ENCODE results near the gene ZNF644.

Gene ZNF644

GRCh38 chr1:90994461-90994860 lies 27.4 kb downstream of the ZNF644 start:
- WGBS (ENCODE audit: extremely low coverage, insufficient coverage, low lambda C conversion rate), result no CpG with 5 or more reads among the region's 1 CpG
- Histone ChIP-seq H3K27me3 (ENCODE audit: insufficient read depth, low read length, poor library complexity) (no peaks in the 10 kb centered on the region), H3K36me3 (ENCODE audit: control insufficient read depth, insufficient read depth, low read length) (no peaks in the 10 kb centered on the region), H3K4me2 (ENCODE audit: low read length) (no peak overlapping the region), H3K27ac (ENCODE audit: low read depth, low read length) (no peak overlapping the region), H4K5ac (ENCODE audit: low read length) (no peak overlapping the region), H3K23ac (ENCODE audit: low read length) (no peak overlapping the region), H3K4me1 (ENCODE audit: control insufficient read depth, low read depth, low read length) (no peaks in the 10 kb centered on the region), H3K18ac (ENCODE audit: low read length) (no peak overlapping the region), H3K9ac (ENCODE audit: low read length) (no peak overlapping the region), H2BK15ac (replicated peaks; ENCODE audit: low read depth) (no peak overlapping the region), H2BK5ac (ENCODE audit: low read length) (no peak overlapping the region), H2BK120ac (ENCODE audit: low read depth, low read length) (no peak overlapping the region), H3K4me3 (ENCODE audit: low read length) (no peak overlapping the region), H3K56ac (ENCODE audit: low read length) (no peak overlapping the region), H3K79me1 (ENCODE audit: low read length) (peaks cover 12% of the 10 kb centered on the region), H2AK5ac (ENCODE audit: low read length) (no peak overlapping the region), H4K8ac (ENCODE audit: low read depth, low read length) (no peak overlapping the region), H3K4ac (ENCODE audit: low read depth, low read length) (no peak overlapping the region), H3K79me2 (ENCODE audit: control insufficient read depth, insufficient read depth, low read length) (peaks cover 72% of the 10 kb centered on the region)
- no peak for DNase-seq

GRCh38 chr1:90993245-90993644 lies 28.6 kb downstream of the ZNF644 start:
- no peak for DNase-seq
- Histone ChIP-seq H3K4ac (ENCODE audit: low read depth, low read length) (no peak overlapping the region), H3K4me3 (ENCODE audit: low read length) (no peak overlapping the region), H2BK15ac (replicated peaks; ENCODE audit: low read depth) (no peak overlapping the region), H3K56ac (ENCODE audit: low read length) (no peak overlapping the region), H3K23ac (ENCODE audit: low read length) (no peak overlapping the region), H3K79me2 (ENCODE audit: control insufficient read depth, insufficient read depth, low read length) (peaks cover 81% of the 10 kb centered on the region), H3K4me1 (ENCODE audit: control insufficient read depth, low read depth, low read length) (no peaks in the 10 kb centered on the region), H3K27ac (ENCODE audit: low read depth, low read length) (no peak overlapping the region), H4K8ac (ENCODE audit: low read depth, low read length) (no peak overlapping the region), H3K4me2 (ENCODE audit: low read length) (no peak overlapping the region), H3K79me1 (ENCODE audit: low read length) (peaks cover 12% of the 10 kb centered on the region), H2BK120ac (ENCODE audit: low read depth, low read length) (no peak overlapping the region), H2AK5ac (ENCODE audit: low read length) (no peak overlapping the region), H4K5ac (ENCODE audit: low read length) (no peak overlapping the region), H3K9ac (ENCODE audit: low read length) (no peak overlapping the region), H3K36me3 (ENCODE audit: control insufficient read depth, insufficient read depth, low read length) (no peaks in the 10 kb centered on the region), H3K27me3 (ENCODE audit: insufficient read depth, low read length, poor library complexity) (no peaks in the 10 kb centered on the region), H2BK5ac (ENCODE audit: low read length) (no peak overlapping the region), H3K18ac (ENCODE audit: low read length) (no peak overlapping the region)
- no CpG with 5 or more reads among the region's 2 CpGs for WGBS (ENCODE audit: extremely low coverage, insufficient coverage, low lambda C conversion rate)

GRCh38 chr1:90990779-90991178 lies 31.1 kb downstream of the ZNF644 start:
- H3K4ac ChIP-seq (ENCODE audit: low read depth, low read length), result no peak overlapping the region
- no peaks in the 10 kb centered on the region for H3K27me3 ChIP-seq (ENCODE audit: insufficient read depth, low read length, poor library complexity)
- peaks cover 69% of the 10 kb centered on the region for H3K79me2 ChIP-seq (ENCODE audit: control insufficient read depth, insufficient read depth, low read length)
- H3K4me2 ChIP-seq (ENCODE audit: low read length), result no peak overlapping the region
- H3K27ac ChIP-seq (ENCODE audit: low read depth, low read length), result no peak overlapping the region
- H4K5ac ChIP-seq (ENCODE audit: low read length), result no peak overlapping the region
- no peak overlapping the region for H4K8ac ChIP-seq (ENCODE audit: low read depth, low read length)
- H3K23ac ChIP-seq (ENCODE audit: low read length), result no peak overlapping the region
- H3K79me1 ChIP-seq (ENCODE audit: low read length), result peaks cover 10% of the 10 kb centered on the region
- no peak overlapping the region for H2AK5ac ChIP-seq (ENCODE audit: low read length)
- H3K4me1 ChIP-seq (ENCODE audit: control insufficient read depth, low read depth, low read length), result no peaks in the 10 kb centered on the region
- no peak overlapping the region for H3K4me3 ChIP-seq (ENCODE audit: low read length)
- DNase-seq, result no peak
- H3K56ac ChIP-seq (ENCODE audit: low read length), result no peak overlapping the region
- H3K18ac ChIP-seq (ENCODE audit: low read length), result no peak overlapping the region
- no CpG with 5 or more reads among the region's 4 CpGs for WGBS (ENCODE audit: extremely low coverage, insufficient coverage, low lambda C conversion rate)
- no peaks in the 10 kb centered on the region for H3K36me3 ChIP-seq (ENCODE audit: control insufficient read depth, insufficient read depth, low read length)
- H2BK120ac ChIP-seq (ENCODE audit: low read depth, low read length), result no peak overlapping the region
- H2BK5ac ChIP-seq (ENCODE audit: low read length), result no peak overlapping the region
- no peak overlapping the region for H3K9ac ChIP-seq (ENCODE audit: low read length)
- H2BK15ac ChIP-seq (replicated peaks; ENCODE audit: low read depth), result no peak overlapping the region

- Histone ChIP-seq H3K23ac (ENCODE audit: low read length) (no peak overlapping the region), H3K4me3 (ENCODE audit: low read length) (no peak overlapping the region), H3K36me3 (ENCODE audit: control insufficient read depth, insufficient read depth, low read length) (no peaks in the 10 kb centered on the region), H2BK120ac (ENCODE audit: low read depth, low read length) (no peak overlapping the region), H4K5ac (ENCODE audit: low read length) (no peak overlapping the region), H3K56ac (ENCODE audit: low read length) (no peak overlapping the region), H3K79me2 (ENCODE audit: control insufficient read depth, insufficient read depth, low read length) (peaks cover 70% of the 10 kb centered on the region), H2AK5ac (ENCODE audit: low read length) (no peak overlapping the region), H3K27ac (ENCODE audit: low read depth, low read length) (no peak overlapping the region), H3K79me1 (ENCODE audit: low read length) (peaks cover 12% of the 10 kb centered on the region), H4K8ac (ENCODE audit: low read depth, low read length) (no peak overlapping the region), H3K9ac (ENCODE audit: low read length) (no peak overlapping the region), H3K27me3 (ENCODE audit: insufficient read depth, low read length, poor library complexity) (no peaks in the 10 kb centered on the region), H3K4me2 (ENCODE audit: low read length) (no peak overlapping the region), H2BK5ac (ENCODE audit: low read length) (no peak overlapping the region), H3K4ac (ENCODE audit: low read depth, low read length) (no peak overlapping the region), H2BK15ac (replicated peaks; ENCODE audit: low read depth) (no peak overlapping the region), H3K4me1 (ENCODE audit: control insufficient read depth, low read depth, low read length) (no peaks in the 10 kb centered on the region), H3K18ac (ENCODE audit: low read length) (no peak overlapping the region)
- DNase-seq, result no peak
Measured at GRCh38 chr1:90989990-90990389, 31.8 kb downstream of the ZNF644 start.

GRCh38 chr1:90989302-90989701 lies 32.5 kb downstream of the ZNF644 start:
- H3K79me1 ChIP-seq (ENCODE audit: low read length), result peaks cover 12% of the 10 kb centered on the region
- H3K56ac ChIP-seq (ENCODE audit: low read length), result no peak overlapping the region
- H2BK5ac ChIP-seq (ENCODE audit: low read length), result no peak overlapping the region
- H4K8ac ChIP-seq (ENCODE audit: low read depth, low read length), result no peak overlapping the region
- no peak overlapping the region for H2BK120ac ChIP-seq (ENCODE audit: low read depth, low read length)
- no peak overlapping the region for H3K9ac ChIP-seq (ENCODE audit: low read length)
- H4K5ac ChIP-seq (ENCODE audit: low read length), result no peak overlapping the region
- no peak overlapping the region for H3K4ac ChIP-seq (ENCODE audit: low read depth, low read length)
- H3K27me3 ChIP-seq (ENCODE audit: insufficient read depth, low read length, poor library complexity), result no peaks in the 10 kb centered on the region
- H3K4me1 ChIP-seq (ENCODE audit: control insufficient read depth, low read depth, low read length), result no peaks in the 10 kb centered on the region
- DNase-seq, result no peak
- no peak overlapping the region for H3K4me3 ChIP-seq (ENCODE audit: low read length)
- H2BK15ac ChIP-seq (replicated peaks; ENCODE audit: low read depth), result no peak overlapping the region
- H3K79me2 ChIP-seq (ENCODE audit: control insufficient read depth, insufficient read depth, low read length), result peaks cover 68% of the 10 kb centered on the region
- no peak overlapping the region for H3K23ac ChIP-seq (ENCODE audit: low read length)
- WGBS (ENCODE audit: extremely low coverage, insufficient coverage, low lambda C conversion rate), result no CpG with 5 or more reads among the region's 4 CpGs
- no peak overlapping the region for H3K27ac ChIP-seq (ENCODE audit: low read depth, low read length)
- no peak overlapping the region for H2AK5ac ChIP-seq (ENCODE audit: low read length)
- H3K4me2 ChIP-seq (ENCODE audit: low read length), result no peak overlapping the region
- no peaks in the 10 kb centered on the region for H3K36me3 ChIP-seq (ENCODE audit: control insufficient read depth, insufficient read depth, low read length)
- H3K18ac ChIP-seq (ENCODE audit: low read length), result no peak overlapping the region

GRCh38 chr1:90987841-90988240 lies 34.0 kb downstream of the ZNF644 start:
- H3K56ac ChIP-seq (ENCODE audit: low read length), result no peak overlapping the region
- no peak overlapping the region for H3K4me3 ChIP-seq (ENCODE audit: low read length)
- no peak overlapping the region for H3K27ac ChIP-seq (ENCODE audit: low read depth, low read length)
- H3K18ac ChIP-seq (ENCODE audit: low read length), result no peak overlapping the region
- no peak overlapping the region for H2BK120ac ChIP-seq (ENCODE audit: low read depth, low read length)
- H3K4me1 ChIP-seq (ENCODE audit: control insufficient read depth, low read depth, low read length), result no peaks in the 10 kb centered on the region
- no CpG with 5 or more reads among the region's 2 CpGs for WGBS (ENCODE audit: extremely low coverage, insufficient coverage, low lambda C conversion rate)
- H2AK5ac ChIP-seq (ENCODE audit: low read length), result no peak overlapping the region
- no peak overlapping the region for H3K4ac ChIP-seq (ENCODE audit: low read depth, low read length)
- H4K5ac ChIP-seq (ENCODE audit: low read length), result no peak overlapping the region
- no peak overlapping the region for H3K4me2 ChIP-seq (ENCODE audit: low read length)
- H3K9ac ChIP-seq (ENCODE audit: low read length), result no peak overlapping the region
- no peak for DNase-seq
- H2BK5ac ChIP-seq (ENCODE audit: low read length), result no peak overlapping the region
- no peak overlapping the region for H3K23ac ChIP-seq (ENCODE audit: low read length)
- no peak overlapping the region for H2BK15ac ChIP-seq (replicated peaks; ENCODE audit: low read depth)
- no peaks in the 10 kb centered on the region for H3K36me3 ChIP-seq (ENCODE audit: control insufficient read depth, insufficient read depth, low read length)
- H4K8ac ChIP-seq (ENCODE audit: low read depth, low read length), result no peak overlapping the region
- H3K79me1 ChIP-seq (ENCODE audit: low read length), result peaks cover 8% of the 10 kb centered on the region
- no peaks in the 10 kb centered on the region for H3K27me3 ChIP-seq (ENCODE audit: insufficient read depth, low read length, poor library complexity)
- H3K79me2 ChIP-seq (ENCODE audit: control insufficient read depth, insufficient read depth, low read length), result peaks cover 68% of the 10 kb centered on the region

Data from mesendoderm (in vitro differentiated cells).